ENCODE results near the gene CDC42BPG. TPM values are rescaled to one million over a fixed set of nuclear protein-coding genes. Genes with fewer than 3 reads are reported as not detected.
A peak's percentile ranks its signal among the peaks of the same experiment; 100 is the strongest.

Gene CDC42BPG
- total and polyA plus RNA-seq, 10 of the 15 experiments (the other 5 are each of a cell fraction or from before 2014, with no cell fraction given) = 0.02 to 1.3 (median 0.09) TPM; not detected in 1

- no peak overlapping the region for H3K27ac ChIP-seq (ENCODE audit: control insufficient read depth, insufficient read depth)
- ChIA-PET CTCF (interaction anchor here (4.4 kb wide), 1 partner anchor 34 kb away, joined by 19 read pairs; no protein-coding TSS in a partner anchor), POLR2A (interaction anchor here (0.6 kb wide), 1 partner anchor 16 kb away, joined by 3 read pairs; no protein-coding TSS in a partner anchor), RAD21 (ENCODE audit: unreplicated experiment) (interaction anchor here (0.6 kb wide), 1 partner anchor 39 kb away, joined by 3 read pairs; no protein-coding TSS in a partner anchor), SMC1A (ENCODE audit: uncharacterized antibody, unreplicated experiment) (interaction anchor here (1.2 kb wide), 1 partner anchor 14 kb away, joined by 4 read pairs; no protein-coding TSS in a partner anchor)
- no peak overlapping the region for H3K4me3 ChIP-seq
- H2AFZ ChIP-seq (ENCODE audit: control insufficient read depth, low read depth, low read length) = no peak overlapping the region
- no peak for ATAC-seq
- no peaks in the 10 kb centered on the region for H3K36me3 ChIP-seq (ENCODE audit: control insufficient read depth in 2 of 2, insufficient read depth in 2 of 2, low read length in 1 of 2)
- H3K27me3 ChIP-seq (replicated peaks in 1 of 2; ENCODE audit: control insufficient read depth in 2 of 2, insufficient read depth in 2 of 2, low read length in 1 of 2) = no peaks in the 10 kb centered on the region
- TF ChIP-seq RBBP5 (conservative IDR thresholded peaks at IDR 0.05) (no peak), SMAD1 (IDR thresholded peaks at IDR 0.05; ENCODE audit: low read depth, partially characterized antibody) (no peak), ZNF622 (IDR thresholded peaks at IDR 0.05) (no peak), CHD4 (IDR thresholded peaks at IDR 0.05) (no peak), ZSCAN29 (IDR thresholded peaks at IDR 0.05) (no peak), JUND (IDR thresholded peaks at IDR 0.05; ENCODE audit: low read depth, low read length) (no peak), RB1 (IDR thresholded peaks at IDR 0.05; ENCODE audit: borderline replicate concordance) (no peak), SMC3 (IDR thresholded peaks at IDR 0.05; ENCODE audit: borderline replicate concordance, low read length) (no peak), NFIC (IDR thresholded peaks at IDR 0.05; ENCODE audit: low read depth, low read length) (no peak), CUX1 (IDR thresholded peaks at IDR 0.05; ENCODE audit: insufficient replicate concordance, low read depth, low read length) (no peak), PRDM15 (CRISPR knock-in tag; IDR thresholded peaks at IDR 0.05) (no peak)
- TF ChIP-seq, protein P1, sequence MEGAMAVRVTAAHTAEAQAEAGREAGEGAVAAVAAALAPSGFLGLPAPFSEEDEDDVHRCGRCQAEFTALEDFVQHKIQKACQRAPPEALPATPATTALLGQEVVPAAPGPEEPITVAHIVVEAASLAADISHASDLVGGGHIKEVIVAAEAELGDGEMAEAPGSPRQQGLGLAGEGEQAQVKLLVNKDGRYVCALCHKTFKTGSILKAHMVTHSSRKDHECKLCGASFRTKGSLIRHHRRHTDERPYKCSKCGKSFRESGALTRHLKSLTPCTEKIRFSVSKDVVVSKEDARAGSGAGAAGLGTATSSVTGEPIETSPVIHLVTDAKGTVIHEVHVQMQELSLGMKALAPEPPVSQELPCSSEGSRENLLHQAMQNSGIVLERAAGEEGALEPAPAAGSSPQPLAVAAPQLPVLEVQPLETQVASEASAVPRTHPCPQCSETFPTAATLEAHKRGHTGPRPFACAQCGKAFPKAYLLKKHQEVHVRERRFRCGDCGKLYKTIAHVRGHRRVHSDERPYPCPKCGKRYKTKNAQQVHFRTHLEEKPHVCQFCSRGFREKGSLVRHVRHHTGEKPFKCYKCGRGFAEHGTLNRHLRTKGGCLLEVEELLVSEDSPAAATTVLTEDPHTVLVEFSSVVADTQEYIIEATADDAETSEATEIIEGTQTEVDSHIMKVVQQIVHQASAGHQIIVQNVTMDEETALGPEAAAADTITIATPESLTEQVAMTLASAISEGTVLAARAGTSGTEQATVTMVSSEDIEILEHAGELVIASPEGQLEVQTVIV (IDR thresholded peaks at IDR 0.05; ENCODE audit: borderline replicate concordance, partially characterized antibody) = no peak
- in situ Hi-C loops (cut with MboI) = no loop called here
- no peak for FAIRE-seq
- peaks cover 2% of the 10 kb centered on the region for H3K79me2 ChIP-seq (ENCODE audit: control insufficient read depth, insufficient read depth, low read length)
- no peak for DNase-seq (ENCODE audit: low read depth, low spot score)
- no peaks in the 10 kb centered on the region for H3K9me3 ChIP-seq (replicated peaks; ENCODE audit: control insufficient read depth, insufficient read depth, low read length)
- no peaks in the 10 kb centered on the region for H4K20me1 ChIP-seq (ENCODE audit: control insufficient read depth, insufficient read depth)
- no peak overlapping the region for H3K9ac ChIP-seq (ENCODE audit: control insufficient read depth, insufficient read depth, low read length)
- peaks cover 25% of the 10 kb centered on the region for H3K4me1 ChIP-seq (ENCODE audit: control insufficient read depth, insufficient read depth, low read length)
- intact Hi-C loops (cut with micrococcal nuclease; ENCODE audit: unreplicated experiment) = loop anchor here (2.0 kb wide), 1 partner anchor 71 kb away; no protein-coding TSS in a partner anchor
- no TSS peak for BruUV-seq (replicated peaks)
- 65% methylated on average over 5 of the region's 5 CpGs for WGBS (ENCODE audit: insufficient coverage, insufficient replicate concordance, low lambda C conversion rate, missing lambda C conversion rate)
- 0 out of 2 replicates have a peak overlapping the region, but pooled peaks have one; percentile 1 for H3K4me2 ChIP-seq (ENCODE audit: control insufficient read depth, insufficient read depth)
Measured at GRCh38 chr11:64813826-64814225, 30.6 kb downstream of the CDC42BPG start.
